Stimulated activated CD8-positive, alpha-beta memory T cell treated with anti-CD3 and anti-CD28 coated beads, Interleukin-2, amount 100 ng/mL, for 48 hours (primary cell): ENCODE results near the gene CFC1.
"Not testable (repeated sequence)": the region's sequence is repeated elsewhere in the genome, so short reads cannot be mapped to it uniquely, and the experiment has no call there.

ENCODE experiments used
- DNase-seq, 2 donors: peaks; one replicate each; pipeline ENCODE4 v3.0.0-alpha.2; 2020; ENCODE audit warnings: low read depth in 2 of 2

CFC1 gene

DNA sequence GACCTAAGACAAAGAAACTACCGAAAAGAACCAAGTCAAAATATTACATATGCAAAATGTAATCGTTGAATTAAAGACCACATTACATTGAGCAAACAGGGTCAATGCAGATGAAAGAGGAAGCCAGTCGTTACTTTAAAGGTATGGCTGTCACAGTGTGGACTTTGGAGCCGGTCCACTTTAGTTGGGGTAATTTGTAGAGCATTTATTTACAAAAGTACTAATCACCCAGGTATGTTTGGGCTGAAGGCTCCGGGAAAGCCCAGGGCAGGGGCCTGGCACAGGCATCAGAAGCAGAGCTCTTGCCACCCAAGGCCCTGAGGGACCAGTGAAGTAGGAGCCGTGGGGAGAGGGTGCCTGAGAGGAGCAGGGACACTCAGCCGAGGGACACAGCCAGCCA, 15.8 kb downstream of the CFC1 start:
- DNase-seq: not testable (repeated sequence)

GRCh38 chr2:130582970-130583369, 16.4 kb downstream of the CFC1 start:
- not testable (repeated sequence) for DNase-seq

DNA sequence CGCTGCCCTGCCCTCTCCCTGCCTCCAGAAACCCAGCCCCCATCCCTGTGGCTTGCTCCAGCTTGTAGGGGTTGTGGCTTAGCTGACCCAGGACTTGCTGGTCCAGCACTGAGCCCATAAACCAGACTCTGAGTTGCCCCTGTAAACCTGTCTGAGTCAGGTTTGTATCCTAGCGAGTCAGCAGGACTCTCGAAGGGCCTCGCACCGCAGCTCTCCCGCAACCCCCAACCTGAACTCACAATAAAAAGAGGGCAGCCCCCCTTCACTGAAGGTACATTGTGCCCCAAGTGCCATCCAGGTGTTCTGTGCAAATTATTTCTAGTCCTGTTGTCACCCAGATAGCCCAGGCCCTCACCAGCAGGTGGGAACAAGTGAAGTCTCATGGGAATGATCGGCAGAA, 17.9 kb downstream of the CFC1 start:
- DNase-seq: not testable (repeated sequence)

DNA sequence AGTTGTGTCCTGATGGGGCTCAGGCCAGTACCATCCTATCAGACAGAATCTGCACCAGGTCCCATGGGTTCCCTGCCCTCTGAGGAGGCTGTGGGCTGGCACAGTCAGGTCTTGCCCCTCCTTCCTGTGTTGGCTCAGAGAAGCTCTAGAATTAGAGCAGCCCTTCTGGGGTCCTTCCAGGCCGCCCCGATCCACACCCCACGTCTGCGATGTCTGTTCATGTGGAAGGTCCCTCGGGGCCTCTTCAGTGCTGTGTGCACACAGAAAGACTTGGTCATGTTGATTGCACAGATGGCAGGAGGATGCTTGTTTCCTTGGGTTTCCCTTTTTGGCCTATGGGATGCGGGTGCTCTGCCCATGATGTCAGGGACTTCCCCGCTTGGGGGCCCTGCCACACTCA, 20.3 kb downstream of the CFC1 start:
- DNase-seq: not testable (repeated sequence)

DNA sequence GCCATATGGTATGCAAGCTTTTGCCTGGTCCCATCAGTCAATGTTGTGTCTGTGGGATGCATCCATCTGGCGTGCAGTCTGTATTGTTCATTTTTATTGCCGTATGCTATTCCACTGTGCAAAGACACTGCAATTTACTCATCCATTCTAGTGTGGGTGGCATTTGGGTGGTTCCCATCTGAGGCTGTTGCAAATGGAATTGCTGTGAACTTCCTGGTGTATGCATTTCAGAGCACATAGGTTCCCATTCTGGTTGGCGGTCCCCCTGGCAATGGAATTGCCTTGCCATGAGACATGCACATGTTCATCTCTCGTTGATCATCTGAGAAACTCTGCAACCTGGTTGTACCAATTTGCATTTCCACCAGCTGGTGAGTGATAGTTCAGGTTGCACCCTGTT, 21.8 kb downstream of the CFC1 start:
- DNase-seq: not testable (repeated sequence)

GRCh38 chr2:130576209-130576784, 23.1 kb downstream of the CFC1 start:
- not testable (repeated sequence) for DNase-seq

DNA sequence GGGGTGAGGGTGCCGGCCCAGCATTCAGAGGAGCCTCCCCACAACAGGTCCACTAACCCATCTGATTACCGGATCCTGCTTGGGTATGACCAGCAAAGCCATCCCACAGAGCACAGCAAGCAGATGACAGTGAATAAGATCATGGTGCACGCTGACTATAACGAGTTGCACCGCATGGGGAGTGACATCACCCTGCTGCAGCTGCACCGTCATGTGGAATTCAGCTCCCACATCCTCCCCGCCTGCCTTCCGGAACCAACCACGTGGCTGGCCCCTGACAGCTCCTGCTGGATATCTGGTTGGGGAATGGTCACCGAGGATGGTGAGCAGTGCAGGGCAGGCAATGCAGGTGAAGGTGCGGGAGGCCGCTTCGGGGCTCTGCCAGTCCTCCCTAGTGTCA, 25.1 kb downstream of the CFC1 start:
- not testable (repeated sequence) for DNase-seq

DNA sequence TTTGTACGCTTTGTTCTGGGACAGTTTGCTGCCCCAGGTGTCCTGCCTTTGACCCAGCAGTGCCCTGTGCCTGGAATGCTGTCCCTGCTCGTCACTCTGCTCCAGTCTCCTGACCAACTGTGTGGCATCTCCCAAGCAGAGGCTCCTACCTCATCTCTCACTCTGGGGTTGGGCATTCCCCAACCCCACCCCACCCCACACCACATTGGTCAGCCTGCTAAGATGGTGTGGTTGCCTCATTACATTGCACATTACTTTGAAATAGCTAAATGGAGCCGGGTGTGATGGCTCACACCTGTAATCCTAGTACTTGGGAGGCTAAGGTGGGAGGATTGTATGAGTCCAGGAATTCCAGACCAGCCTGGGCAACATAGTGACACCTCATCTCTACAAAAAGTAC, 27.4 kb downstream of the CFC1 start:
- DNase-seq: not testable (repeated sequence)

DNA sequence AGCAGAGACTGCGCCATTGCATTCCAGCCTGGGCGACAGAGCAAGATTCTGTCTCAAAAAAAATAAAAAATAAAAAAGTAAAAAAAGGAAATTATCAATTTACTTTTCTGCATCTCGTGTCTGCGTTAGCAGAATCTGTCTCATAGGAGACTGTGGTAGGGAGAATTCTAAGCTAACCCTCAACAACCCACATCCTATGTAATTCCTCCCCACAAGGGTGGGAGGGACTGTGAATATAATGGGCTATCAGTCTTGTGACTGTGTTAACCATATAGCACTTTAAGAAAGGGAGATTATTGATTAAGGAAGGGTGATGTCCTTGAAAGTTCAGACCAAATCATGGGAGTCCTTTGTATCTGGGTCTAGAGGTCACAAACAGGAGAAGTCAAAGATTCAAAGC, 33.2 kb downstream of the CFC1 start:
- DNase-seq: not testable (repeated sequence)

- not testable (repeated sequence) for DNase-seq
Measured at GRCh38 chr2:130556441-130556840, 42.9 kb downstream of the CFC1 start.

- DNase-seq: not testable (repeated sequence)
Measured at GRCh38 chr2:130554178-130554577, 45.2 kb downstream of the CFC1 start.

DNA sequence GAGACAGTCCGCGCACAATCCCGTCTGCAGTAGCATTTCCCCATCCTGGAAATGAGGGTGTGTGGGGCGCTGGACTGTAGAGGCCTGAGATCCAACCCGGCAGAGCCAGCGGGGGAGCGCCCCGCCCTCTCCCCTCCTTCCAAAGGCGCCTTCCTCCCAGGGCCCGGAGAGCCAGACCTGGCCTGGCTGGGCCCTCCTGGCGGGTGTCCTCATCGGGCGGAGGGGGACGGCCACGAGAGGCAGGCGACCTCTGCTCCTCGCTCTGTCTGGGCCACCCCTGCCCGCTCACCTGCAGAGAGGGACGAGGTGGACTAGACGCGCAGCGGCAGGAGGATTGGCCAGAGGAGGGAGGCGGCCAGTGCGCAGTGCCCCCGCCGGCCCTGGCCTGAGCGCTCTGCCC, 49.9 kb downstream of the CFC1 start:
- not testable (repeated sequence) for DNase-seq

- DNase-seq: not testable (repeated sequence)
Measured at GRCh38 chr2:130548418-130548817, 51.0 kb downstream of the CFC1 start.

GRCh38 chr2:130544978-130545377, 54.4 kb downstream of the CFC1 start:
- not testable (repeated sequence) for DNase-seq

- not testable (repeated sequence) for DNase-seq
Measured at GRCh38 chr2:130543785-130544528, 55.4 kb downstream of the CFC1 start.

- DNase-seq: not testable (repeated sequence)
Measured at GRCh38 chr2:130542789-130543188, 56.6 kb downstream of the CFC1 start.
